K562 treated with DMSO at 1 percent for 4 hours (cell line): ENCODE measurements around the gene SLC35D2. TPM values are rescaled to one million over a fixed set of nuclear protein-coding genes. Genes with fewer than 3 reads are reported as not detected.

Experiments
- total RNA-seq: library from RNA; unstranded; fragments of 300-600 nt; gene quantifications from 2 replicates; pipeline ENCODE4 v1.2.3, GENCODE V29; 2022; ENCODE audit not compliant: insufficient read depth

Gene SLC35D2
- total RNA-seq, result 28.3 and 28.6 TPM in 2 replicates

DNA sequence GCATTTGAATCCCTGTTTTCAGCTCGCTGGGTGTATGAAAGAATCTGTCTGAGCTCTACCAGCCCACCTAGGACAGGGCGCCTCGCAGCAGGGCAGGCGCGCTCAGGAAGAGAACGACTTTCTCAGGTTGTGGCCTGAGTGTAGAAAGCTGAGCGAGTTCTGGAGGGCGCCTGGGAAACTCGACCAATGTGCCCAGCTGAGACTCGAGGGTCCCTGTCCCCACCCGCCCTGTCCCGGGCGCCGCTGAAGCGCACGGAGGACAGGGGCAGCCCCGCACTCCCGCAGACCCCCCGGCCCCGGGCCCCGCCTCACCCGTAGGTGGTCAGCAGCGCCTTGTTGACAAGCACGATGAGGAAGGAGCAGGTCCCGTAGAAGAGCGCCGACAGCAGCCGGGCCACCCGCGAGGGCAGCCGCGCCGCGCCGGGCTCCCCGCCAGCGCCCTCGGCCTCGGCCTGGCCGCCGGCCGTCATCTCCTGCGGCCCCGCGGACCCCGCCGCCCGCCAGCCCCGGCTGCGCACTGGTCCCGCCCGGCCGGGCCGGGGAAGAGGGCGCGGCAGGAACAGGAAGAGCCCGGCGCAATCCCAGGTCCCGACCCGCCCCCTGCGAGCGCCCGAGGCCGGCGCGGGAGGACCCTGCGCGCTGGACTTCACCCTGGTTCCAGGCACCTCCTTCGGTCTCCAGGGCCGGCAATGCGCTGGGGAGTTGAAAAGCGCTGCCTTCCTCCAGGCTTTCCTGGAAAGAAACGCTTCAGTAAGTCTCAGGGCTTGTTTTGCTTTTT lies at the start of gene SLC35D2:
TSS of gene SLC35D2 (minus strand) at position 547 of the 778 bp plus-strand sequence. CDS start at position 470, 77 bp downstream.

DNA sequence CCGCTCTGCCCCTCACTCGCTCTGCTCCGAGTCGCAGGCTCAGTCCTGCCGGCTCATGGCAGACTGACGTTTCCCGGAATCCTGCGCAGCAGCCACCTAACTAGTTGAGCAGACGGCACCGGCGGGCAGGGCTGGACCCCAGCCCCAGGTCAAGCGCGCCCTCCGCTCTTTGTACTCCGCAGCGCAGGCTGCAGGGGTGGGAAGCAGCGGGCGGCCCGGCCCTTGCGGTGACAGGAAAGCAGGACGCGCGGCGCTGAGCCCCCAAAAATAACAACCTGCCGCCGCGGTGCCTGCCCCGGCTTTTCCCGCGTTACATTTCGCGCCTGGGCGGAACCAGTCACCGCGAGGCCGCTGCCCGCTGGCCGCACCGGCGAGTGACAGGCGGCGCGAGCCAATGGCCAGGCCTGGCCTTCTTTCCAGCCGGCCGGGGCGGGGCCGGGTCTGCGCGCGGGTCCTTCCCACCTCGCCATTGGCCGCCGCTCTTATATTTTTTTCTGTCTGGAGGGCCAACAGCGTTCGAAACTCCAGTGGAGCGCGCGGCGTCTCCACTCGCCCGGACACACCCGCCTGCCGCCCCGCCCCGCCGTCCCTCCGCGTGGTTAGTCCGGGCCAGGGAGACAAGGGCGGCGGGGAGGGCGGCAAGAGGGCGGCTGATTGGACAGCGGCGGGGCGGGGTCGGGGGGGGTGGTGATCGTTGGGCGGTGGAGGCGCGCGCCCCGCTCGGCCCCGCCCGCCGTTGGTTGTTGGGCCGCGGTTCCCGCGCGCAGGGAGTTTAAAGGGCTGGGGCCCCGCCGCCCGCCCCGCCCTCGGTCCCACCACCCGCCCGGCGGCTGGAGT lies 34.8 kb upstream of the SLC35D2 start, which contains the start of gene ZNF367:
TSS of gene ZNF367 (minus strand) at position 288 of the 837 bp plus-strand sequence. CDS start 338 bp downstream, outside the sequence.

GRCh38 chr9:96302021-96302420 lies 81.5 kb downstream of the SLC35D2 start, which contains the start of gene HSD17B3:
Gene HSD17B3, minus strand, starts transcription at chr9:96302176. Its CDS starts 72 bp downstream, at chr9:96302104.

Other genes with a start within 250 kb of the SLC35D2 start
- gene HSD17B3, start 81.5 kb downstream of the SLC35D2 start, total RNA-seq, result not detected in 2 replicates
- 8.9 and 11.1 TPM in 2 replicates for gene ZNF367, start 34.7 kb upstream of the SLC35D2 start, total RNA-seq
- 4.3 and 5.4 TPM in 2 replicates for gene HABP4, start 66.5 kb upstream of the SLC35D2 start, total RNA-seq
- gene CDC14B, start 236.1 kb upstream of the SLC35D2 start, total RNA-seq, result 2.6 and 3.7 TPM in 2 replicates